Thyroid gland (tissue), 4 donors: ENCODE data around the gene SEL1L. TPM values are rescaled to one million over a fixed set of nuclear protein-coding genes. Genes with fewer than 3 reads are reported as not detected.
"Not testable (repeated sequence)": the region's sequence is repeated elsewhere in the genome, so short reads cannot be mapped to it uniquely, and the experiment has no call there.

Experiments
- DNase-seq, 2 donors: peaks; one replicate each; pipeline ENCODE4 v3.0.0-alpha.2; 2019
- H3K27ac ChIP-seq, 3 donors: fragments of 200-600 bp; sonication (generic); 1 replicate in 2 of 3; 2 replicates in 1 of 3; pipeline ENCODE4 v1.5.1; 2016 to 2019; ENCODE audit warnings: mild to moderate bottlenecking in 1 of 3, moderate library complexity in 1 of 3
- H3K27me3 ChIP-seq: fragments of 200-600 bp; sonication (generic); one replicate; pipeline ENCODE4 v1.5.1; 2019
- H3K36me3 ChIP-seq, 2 donors: fragments of 200-600 bp; sonication (generic); one replicate each; pipeline ENCODE4 v1.5.1; 2016 to 2019
- H3K4me1 ChIP-seq, 2 donors: fragments of 200-600 bp; sonication (generic); one replicate each; pipeline ENCODE4 v1.5.1; 2017 to 2019
- H3K4me3 ChIP-seq, 3 donors: fragments of 200-600 bp; sonication (generic); replicated peaks in 1 of 3; 1 replicate in 2 of 3; 2 replicates in 1 of 3; pipeline ENCODE4 v1.5.1; 2016; ENCODE audit warnings: mild to moderate bottlenecking in 1 of 3
- H3K9me3 ChIP-seq: fragments of 200-600 bp; sonication (generic); one replicate; pipeline ENCODE4 v1.5.1; 2017
- CTCF ChIP-seq, 6 experiments: fragments of 200-600 bp in 3 of 6; fragments of 450-650 bp in 3 of 6; sonication (generic) in 3 of 6; IDR thresholded peaks; one replicate each; pipeline ENCODE4 v1.5.1; 2016 to 2019; ENCODE audit warnings: antibody characterized with exemption in 6 of 6, mild to moderate bottlenecking in 2 of 6, inconsistent platforms in 1 of 6, moderate library complexity in 1 of 6
- POLR2A ChIP-seq, 2 donors: fragments of 450-650 bp; IDR thresholded peaks; one replicate each; pipeline ENCODE4 v1.6.1; 2017; ENCODE audit warnings: antibody characterized with exemption in 2 of 2, mild to moderate bottlenecking in 2 of 2, moderate library complexity in 1 of 2
- WGBS, 2 donors: methylation state at CpG; one replicate each; pipeline ENCODE4 v1.1.5; 2017; 5-methylcytosine and 5-hydroxymethylcytosine counted together
- intact Hi-C: fragments of 100-400 bp; cut with DNase I; formaldehyde crosslinking; loops from one replicate; pipeline ENCODE4 v1.15.1; 2023
- total RNA-seq, 4 donors: library from RNA; depleted of rRNA; stranded (reverse); fragments of >200 nt; gene quantifications; one replicate each; pipeline ENCODE4 v1.2.3, GENCODE V29; 2016

SEL1L gene
- total RNA-seq, 4 donors from 2014 or later, result 65.4 to 96.2 (median 89.6) TPM

- intact Hi-C loops, result no loop called here
- no peak for DNase-seq
- H3K4me3 ChIP-seq, result no peak overlapping the region
- H3K27me3 ChIP-seq, result no peaks in the 10 kb centered on the region
- WGBS, 2 donors, result 84 to 90% methylated on average over 2 of the region's 2 CpGs
- no peaks in the 10 kb centered on the region for H3K9me3 ChIP-seq
- H3K27ac ChIP-seq, result no peak overlapping the region
- H3K4me1 ChIP-seq, result no peaks in the 10 kb centered on the region
- H3K36me3 ChIP-seq, result no peaks in the 10 kb centered on the region
- TF ChIP-seq POLR2A (IDR thresholded peaks at IDR 0.05), result no peak
- no peak for TF ChIP-seq CTCF (IDR thresholded peaks at IDR 0.05)
Measured at GRCh38 chr14:81555684-81556083, 22.0 kb upstream of the SEL1L start.

GRCh38 chr14:81555051-81555450, 21.4 kb upstream of the SEL1L start:
- no peaks in the 10 kb centered on the region for H3K36me3 ChIP-seq
- H3K4me3 ChIP-seq, result no peak overlapping the region
- peak; percentile 7 to 32 for DNase-seq
- no peak overlapping the region for H3K27ac ChIP-seq
- intact Hi-C loops, result no loop called here
- H3K9me3 ChIP-seq, result no peaks in the 10 kb centered on the region
- peaks cover 0 to 5% of the 10 kb centered on the region in 2 donors for H3K4me1 ChIP-seq
- TF ChIP-seq CTCF (IDR thresholded peaks at IDR 0.05) (no peak), POLR2A (IDR thresholded peaks at IDR 0.05) (no peak)
- no peaks in the 10 kb centered on the region for H3K27me3 ChIP-seq
- WGBS, 2 donors, result 44 to 49% methylated on average over 4 of the region's 4 CpGs

GRCh38 chr14:81551471-81551870, 17.8 kb upstream of the SEL1L start:
- Histone ChIP-seq H3K36me3 (no peaks in the 10 kb centered on the region), H3K27me3 (no peaks in the 10 kb centered on the region), H3K9me3 (no peaks in the 10 kb centered on the region), H3K4me3 (no peak overlapping the region), H3K4me1 (peaks cover 0 to 7% of the 10 kb centered on the region in 2 donors), H3K27ac (no peak overlapping the region)
- intact Hi-C loops, result no loop called here
- DNase-seq, result no peak
- TF ChIP-seq POLR2A (IDR thresholded peaks at IDR 0.05) (no peak), CTCF (IDR thresholded peaks at IDR 0.05) (no peak)
- WGBS, 2 donors, result 90 to 97% methylated on average over 3 of the region's 3 CpGs

- Histone ChIP-seq H3K27me3 (no peaks in the 10 kb centered on the region), H3K9me3 (no peaks in the 10 kb centered on the region), H3K36me3 (no peaks in the 10 kb centered on the region), H3K4me3 (no peak overlapping the region), H3K4me1 (peaks cover 0 to 7% of the 10 kb centered on the region in 2 donors), H3K27ac (no peak overlapping the region)
- 37 to 43% methylated on average over 4 of the region's 4 CpGs for WGBS, 2 donors
- TF ChIP-seq POLR2A (IDR thresholded peaks at IDR 0.05), result no peak
- no peak for TF ChIP-seq CTCF (IDR thresholded peaks at IDR 0.05)
- DNase-seq, result no peak
- intact Hi-C loops, result no loop called here
Measured at GRCh38 chr14:81550001-81550637, 16.5 kb upstream of the SEL1L start.

GRCh38 chr14:81541206-81541605, 7.6 kb upstream of the SEL1L start:
- intact Hi-C loops, H3K4me3 ChIP-seq, H3K4me1 ChIP-seq, H3K36me3 ChIP-seq, H3K27me3 ChIP-seq, H3K9me3 ChIP-seq, DNase-seq, H3K27ac ChIP-seq: not testable (repeated sequence)
- 61 to 72% methylated on average over 5 of the region's 5 CpGs for WGBS, 2 donors
